Adrenal gland (tissue), 12 donors: ENCODE results near the gene TFDP2. TPM values are rescaled to one million over a fixed set of nuclear protein-coding genes. Genes with fewer than 3 reads are reported as not detected.
A peak's percentile ranks its signal among the peaks of the same experiment; 100 is the strongest.

Experiments
- DNase-seq, 7 donors: peaks; one replicate each; pipeline ENCODE4 v3.0.0-alpha.2; 2019 to 2020
- H3K27ac ChIP-seq, 5 donors: fragments of 200-600 bp; sonication (generic) in 4 of 5; 1 replicate in 3 of 5; 2 replicates in 2 of 5; pipeline versions ENCODE4 v1.5.1 to v1.8.0; 2016 to 2020; ENCODE audit warnings: mild to moderate bottlenecking in 1 of 5
- H3K27me3 ChIP-seq: fragments of 200-600 bp; 2 replicates; pipeline ENCODE4 v1.8.0; 2021
- H3K36me3 ChIP-seq, 2 donors: fragments of 200-600 bp; replicated peaks in 1 of 2; 1 replicate in 1 of 2; 2 replicates in 1 of 2; pipeline versions ENCODE4 v1.5.1 to v1.8.0; 2018 to 2022
- H3K4me1 ChIP-seq, 2 donors: fragments of 200-600 bp; replicated peaks in 1 of 2; 1 replicate in 1 of 2; 2 replicates in 1 of 2; pipeline versions ENCODE4 v1.5.1 to v1.8.0; 2018 to 2021
- H3K4me3 ChIP-seq, 4 donors: fragments of 200-600 bp; sonication (generic) in 3 of 4; one replicate each; pipeline ENCODE4 v1.5.1; 2016 to 2018
- H3K9me3 ChIP-seq, 3 donors: fragments of 200-600 bp; sonication (generic) in 1 of 3; replicated peaks in 1 of 3; 1 replicate in 2 of 3; 2 replicates in 1 of 3; pipeline versions ENCODE4 v1.5.1 to v1.8.0; 2016 to 2021
- POLR2A ChIP-seq, 2 donors: fragments of 450-650 bp; IDR thresholded peaks; one replicate each; pipeline ENCODE4 v1.6.1; 2017; ENCODE audit warnings: antibody characterized with exemption in 2 of 2, mild to moderate bottlenecking in 2 of 2, moderate library complexity in 1 of 2
- WGBS, 4 donors: extraction: QIAGEN DNeasy Blood & Tissue Kit in 2 of 4; methylation state at CpG; one replicate each; pipeline versions ENCODE4 v1.1.5 to v1.1.7; 2013 to 2017; 5-methylcytosine and 5-hydroxymethylcytosine counted together
- intact Hi-C, 2 donors: fragments of 100-400 bp; cut with DNase I; formaldehyde crosslinking; loops; one replicate each; pipeline versions ENCODE4 v1.14.1 to v1.15.0; 2022 to 2023
- polyA plus RNA-seq, 3 donors: library from polyadenylated mRNA; stranded (reverse); fragments of 200-250 nt in 2 of 3; fragments of 350-450 nt in 1 of 3; fragmentation: Illumina TruSeq in 1 of 3; extraction: RNeasy Lipid Tissue Mini Kit (QIAGEN cat#74804) in 1 of 3; gene quantifications; one replicate each; pipeline ENCODE4 v1.2.3, GENCODE V29; 2013 to 2014
- total RNA-seq, 9 donors: library from RNA; depleted of rRNA in 4 of 9; stranded (reverse); fragments of >200 nt in 4 of 9; fragments of 120-200 nt in 1 of 9; fragmentation: NEBNext Ultra II Directional in 1 of 9; extraction: Animal tissue kit (Norgen Biotek cat#: 25700) in 1 of 9; gene quantifications; one replicate each; pipeline versions ENCODE4 v1.1.0 to v1.2.4, GENCODE V29; 2013 to 2023
- TF ChIP-seq, protein P1 (sequence below), 6 experiments: fragments of 450-650 bp in 4 of 6; fragments of 200-600 bp in 2 of 6; sonication (generic) in 1 of 6; IDR thresholded peaks; 1 replicate in 5 of 6; 2 replicates in 1 of 6; pipeline versions ENCODE4 v1.5.1 to v1.8.0; 2016 to 2021; ENCODE audit warnings: antibody characterized with exemption in 6 of 6, mild to moderate bottlenecking in 2 of 6, moderate library complexity in 1 of 6
- donor health status: healthy with polysubstance abuse.
- donor health status: Bipolar disorder and iron deficiency.
- donor health status: DM: yes; HTN: yes; CAD: no.
- donor health status: DM: no; HTN: no; CAD: no.
- donor health status: DM: no; HTN: no; CAD: no.
- donor health status: DM: yes; HTN: yes; CAD: no.

TFDP2 gene
- total and polyA plus RNA-seq, 12 donors: 11.8 to 165 (median 62.0) TPM

DNA sequence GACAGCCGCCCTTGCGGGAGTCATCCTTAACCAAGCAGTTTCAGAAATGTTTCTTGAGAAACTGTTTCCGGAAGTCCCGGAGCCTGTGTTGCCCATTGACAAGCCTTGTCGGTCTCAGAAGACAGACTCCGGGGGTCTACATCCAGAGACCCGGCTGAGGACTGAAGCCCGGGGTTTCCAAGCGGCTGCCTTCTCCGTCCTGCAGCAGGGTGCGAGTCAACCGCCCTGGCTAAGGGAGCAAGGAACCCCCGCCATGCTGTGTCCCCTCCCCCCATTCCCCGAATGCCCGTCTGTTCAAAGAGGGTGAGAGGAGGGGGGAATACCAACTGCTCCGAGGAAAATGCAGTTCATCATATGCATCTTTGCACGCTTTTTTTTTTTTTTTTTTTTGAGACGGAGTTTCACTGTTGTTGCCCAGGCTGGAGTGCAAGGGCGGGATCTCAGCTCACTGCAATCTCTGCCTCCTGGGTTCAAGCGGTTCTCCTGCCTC, 211.3 kb downstream of the TFDP2 start:
- no peaks in the 10 kb centered on the region for H3K9me3 ChIP-seq
- no peaks in the 10 kb centered on the region for H3K27me3 ChIP-seq
- peak in 1 of 7 donors; percentile 48 for DNase-seq
- intact Hi-C loops: no loop called here
- no peaks in the 10 kb centered on the region for H3K36me3 ChIP-seq
- H3K27ac ChIP-seq: no peak overlapping the region
- no peak for TF ChIP-seq POLR2A (IDR thresholded peaks at IDR 0.05)
- TF ChIP-seq, protein P1, sequence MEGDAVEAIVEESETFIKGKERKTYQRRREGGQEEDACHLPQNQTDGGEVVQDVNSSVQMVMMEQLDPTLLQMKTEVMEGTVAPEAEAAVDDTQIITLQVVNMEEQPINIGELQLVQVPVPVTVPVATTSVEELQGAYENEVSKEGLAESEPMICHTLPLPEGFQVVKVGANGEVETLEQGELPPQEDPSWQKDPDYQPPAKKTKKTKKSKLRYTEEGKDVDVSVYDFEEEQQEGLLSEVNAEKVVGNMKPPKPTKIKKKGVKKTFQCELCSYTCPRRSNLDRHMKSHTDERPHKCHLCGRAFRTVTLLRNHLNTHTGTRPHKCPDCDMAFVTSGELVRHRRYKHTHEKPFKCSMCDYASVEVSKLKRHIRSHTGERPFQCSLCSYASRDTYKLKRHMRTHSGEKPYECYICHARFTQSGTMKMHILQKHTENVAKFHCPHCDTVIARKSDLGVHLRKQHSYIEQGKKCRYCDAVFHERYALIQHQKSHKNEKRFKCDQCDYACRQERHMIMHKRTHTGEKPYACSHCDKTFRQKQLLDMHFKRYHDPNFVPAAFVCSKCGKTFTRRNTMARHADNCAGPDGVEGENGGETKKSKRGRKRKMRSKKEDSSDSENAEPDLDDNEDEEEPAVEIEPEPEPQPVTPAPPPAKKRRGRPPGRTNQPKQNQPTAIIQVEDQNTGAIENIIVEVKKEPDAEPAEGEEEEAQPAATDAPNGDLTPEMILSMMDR (IDR thresholded peaks at IDR 0.05): no peak
- H3K4me1 ChIP-seq: peaks cover 4 to 17% of the 10 kb centered on the region in 2 donors
- H3K4me3 ChIP-seq: no peak overlapping the region
- 87 to 95% (median 93%) methylated on average over 12 to 20 of the region's 20 CpGs for WGBS, 4 donors

DNA sequence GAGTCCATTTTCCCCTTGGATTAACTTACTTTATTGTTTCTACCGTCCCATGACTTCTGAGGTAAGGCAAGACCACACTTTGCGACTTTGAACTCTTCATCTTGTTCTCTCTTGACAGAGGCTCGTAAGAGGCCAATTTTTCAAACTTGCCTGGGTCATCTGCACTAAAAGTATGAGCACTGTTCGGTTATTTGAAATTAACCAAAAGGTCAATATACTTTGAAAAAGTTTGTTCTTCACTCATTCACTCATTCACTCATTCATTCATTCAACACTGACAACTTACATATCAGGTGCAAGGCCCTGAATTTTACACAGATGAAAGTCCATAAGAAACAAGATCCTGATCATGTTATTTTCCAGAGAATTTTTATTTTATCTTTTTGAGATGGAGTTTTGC, 215.0 kb downstream of the TFDP2 start:
- intact Hi-C loops: no loop called here
- DNase-seq: no peak
- H3K4me3 ChIP-seq: no peak overlapping the region
- H3K9me3 ChIP-seq: no peaks in the 10 kb centered on the region
- H3K4me1 ChIP-seq: no peaks in the 10 kb centered on the region
- H3K27ac ChIP-seq: no peak overlapping the region
- WGBS, 4 donors: 88 to 91% (median 90%) methylated on average over 4 of the region's 4 CpGs
- no peaks in the 10 kb centered on the region for H3K36me3 ChIP-seq
- no peak for TF ChIP-seq POLR2A (IDR thresholded peaks at IDR 0.05)
- H3K27me3 ChIP-seq: no peaks in the 10 kb centered on the region

DNA sequence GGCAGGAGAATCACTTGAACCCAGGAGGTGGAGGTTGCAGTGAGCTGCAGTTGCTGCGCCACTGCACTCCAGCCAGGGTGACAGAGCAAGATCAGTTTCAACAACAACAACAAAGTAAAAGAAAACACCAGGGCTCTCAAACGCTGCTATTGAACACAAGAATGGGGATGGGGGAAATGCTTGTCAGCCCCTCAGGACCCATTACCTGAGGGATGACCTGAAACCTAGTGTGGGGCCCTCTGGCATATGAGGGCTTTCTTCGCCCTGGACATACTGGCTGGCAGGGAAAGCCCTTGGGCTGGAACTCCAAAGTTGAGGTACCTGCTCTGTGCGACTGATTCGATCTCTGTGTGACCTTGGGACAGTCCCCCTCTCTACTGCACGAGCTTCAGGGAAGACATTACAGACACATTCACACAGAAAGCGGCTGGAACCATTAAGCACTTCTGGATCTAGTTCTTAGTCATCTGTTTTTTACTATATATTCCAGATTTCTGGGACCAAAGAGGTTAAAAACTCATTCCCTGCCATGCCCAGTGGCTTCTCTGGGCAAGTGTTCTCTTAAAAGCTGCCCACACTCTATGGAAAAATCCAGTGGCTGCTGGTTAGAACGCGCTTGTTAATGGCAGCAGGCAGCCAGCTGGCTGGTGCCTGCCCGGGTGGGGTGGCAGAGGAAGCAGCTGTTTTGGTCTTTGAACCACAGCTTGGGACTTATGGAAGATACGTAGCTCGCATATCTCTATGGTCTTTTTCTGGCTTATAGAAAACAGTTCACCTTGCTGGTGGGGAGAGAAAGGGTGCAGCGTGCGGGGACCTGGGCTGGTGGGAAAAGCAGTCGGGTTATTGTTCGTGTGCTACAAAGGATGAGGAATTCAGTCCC, 215.7 kb downstream of the TFDP2 start:
- WGBS, 4 donors: 85 to 90% (median 87%) methylated on average over 16 of the region's 16 CpGs
- Histone ChIP-seq H3K36me3 (no peaks in the 10 kb centered on the region), H3K27me3 (no peaks in the 10 kb centered on the region), H3K27ac (no peak overlapping the region), H3K4me3 (no peak overlapping the region), H3K4me1 (no peaks in the 10 kb centered on the region), H3K9me3 (no peaks in the 10 kb centered on the region)
- peak in 1 of 7 donors; percentile 46 for DNase-seq
- intact Hi-C loops: no loop called here
- TF ChIP-seq, protein P1 (IDR thresholded peaks at IDR 0.05): no peak
- no peak for TF ChIP-seq POLR2A (IDR thresholded peaks at IDR 0.05)

DNA sequence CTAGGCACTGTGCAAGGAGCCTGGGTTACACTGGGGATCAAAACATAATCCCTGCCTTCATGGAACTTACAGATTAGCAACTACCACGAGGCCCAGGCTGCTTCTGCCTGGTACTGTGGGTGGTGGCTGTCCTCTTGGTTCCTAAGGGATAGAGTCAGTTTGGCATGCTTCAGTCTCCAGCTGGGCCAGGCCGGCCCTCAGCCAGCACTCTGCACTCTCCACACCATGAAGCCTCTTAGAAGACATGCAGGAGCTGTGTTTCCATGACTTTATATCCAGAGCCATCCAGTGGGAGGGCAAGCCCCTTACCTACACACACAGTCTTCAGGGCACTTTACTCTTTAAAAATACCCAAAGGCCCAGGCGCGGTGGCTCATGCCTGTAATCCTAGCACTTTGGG, 218.5 kb downstream of the TFDP2 start:
- 91 to 100% (median 94%) methylated on average over 3 to 4 of the region's 4 CpGs for WGBS, 4 donors
- intact Hi-C loops: no loop called here
- H3K9me3 ChIP-seq: no peaks in the 10 kb centered on the region
- DNase-seq: peak in 2 of 7 donors; percentile 4 to 39
- no peak overlapping the region for H3K27ac ChIP-seq
- no peak for TF ChIP-seq POLR2A (IDR thresholded peaks at IDR 0.05)
- TF ChIP-seq, protein P1 (IDR thresholded peaks at IDR 0.05): no peak
- H3K36me3 ChIP-seq: no peaks in the 10 kb centered on the region
- H3K4me1 ChIP-seq: no peaks in the 10 kb centered on the region
- no peak overlapping the region for H3K4me3 ChIP-seq
- no peaks in the 10 kb centered on the region for H3K27me3 ChIP-seq
